Cardiac fibroblast (primary cell): ENCODE data around the gene PAK5.

Source experiments
- DNase-seq, 2 donors: peaks; one replicate each; pipeline versions ENCODE4 v3.0.0 to v3.0.0-alpha.2; 2010; ENCODE audit warnings: low read depth in 2 of 2
- H3K4me3 ChIP-seq, 2 donors: replicated peaks in 1 of 2; 1 replicate in 1 of 2; 2 replicates in 1 of 2; pipeline ENCODE4 v1.5.1; 2011; ENCODE audit warnings: low read depth in 2 of 2, low read length in 2 of 2, mild to moderate bottlenecking in 2 of 2, moderate library complexity in 1 of 2
- CTCF ChIP-seq: IDR thresholded peaks from one replicate; pipeline ENCODE4 v1.5.1; 2011; ENCODE audit warnings: low read depth, mild to moderate bottlenecking, low read length, inconsistent platforms

PAK5 gene

GRCh38 chr20:9499126-9499899 is 339.6 kb downstream of the PAK5 start:
- DNase-seq: no peak
- TF ChIP-seq CTCF: no peak
- H3K4me3 ChIP-seq: no peak overlapping the region

GRCh38 chr20:9498322-9498721 is 340.6 kb downstream of the PAK5 start:
- TF ChIP-seq CTCF: no peak
- no peak overlapping the region for H3K4me3 ChIP-seq
- DNase-seq: peak in 1 of 2 donors; percentile 33

GRCh38 chr20:9496155-9496554 is 342.7 kb downstream of the PAK5 start:
- no peak for TF ChIP-seq CTCF
- no peak overlapping the region for H3K4me3 ChIP-seq
- DNase-seq: no peak

GRCh38 chr20:9495701-9496100 is 343.2 kb downstream of the PAK5 start:
- no peak for DNase-seq
- TF ChIP-seq CTCF: no peak
- H3K4me3 ChIP-seq: no peak overlapping the region

GRCh38 chr20:9493803-9494202 is 345.1 kb downstream of the PAK5 start:
- no peak for DNase-seq
- TF ChIP-seq CTCF: no peak
- H3K4me3 ChIP-seq: no peak overlapping the region

GRCh38 chr20:9492067-9492466 is 346.8 kb downstream of the PAK5 start:
- no peak for DNase-seq

More at GRCh38 chr20:9492067-9492466, 346.8 kb downstream of the PAK5 start:
- TF ChIP-seq CTCF: no peak
- no peak overlapping the region for H3K4me3 ChIP-seq
